ENCODE measurements around the gene NFATC1.

The NFATC1 gene

GRCh38 chr18:79395761-79396404 lies at the start of gene NFATC1:
Gene NFATC1 (plus strand): TSS chr18:79395930. CDS start chr18:79396225, 295 bp downstream.
- DNase-seq: peak; percentile 89

GRCh38 chr18:79345981-79346380 lies 49.7 kb upstream of the NFATC1 start:
- DNase-seq: no peak

GRCh38 chr18:79348066-79348465 lies 47.7 kb upstream of the NFATC1 start:
- DNase-seq: no peak

GRCh38 chr18:79352432-79352831 lies 43.3 kb upstream of the NFATC1 start:
- no peak for DNase-seq

GRCh38 chr18:79353267-79353666 lies 42.5 kb upstream of the NFATC1 start:
- no peak for DNase-seq

GRCh38 chr18:79354350-79354749 lies 41.4 kb upstream of the NFATC1 start:
- DNase-seq: no peak

GRCh38 chr18:79355433-79356335 lies 40.0 kb upstream of the NFATC1 start:
- no peak for DNase-seq

- no peak for DNase-seq
Observed at GRCh38 chr18:79356435-79356834, 39.3 kb upstream of the NFATC1 start.

GRCh38 chr18:79360933-79361332 lies 34.8 kb upstream of the NFATC1 start:
- DNase-seq: no peak

GRCh38 chr18:79361766-79362522 lies 33.8 kb upstream of the NFATC1 start:
- DNase-seq: no peak

- no peak for DNase-seq
Observed at GRCh38 chr18:79365701-79366100, 30.0 kb upstream of the NFATC1 start.

GRCh38 chr18:79366177-79367094 lies 29.3 kb upstream of the NFATC1 start:
- DNase-seq: no peak

GRCh38 chr18:79367480-79367879 lies 28.2 kb upstream of the NFATC1 start:
- no peak for DNase-seq

- no peak for DNase-seq
Observed at GRCh38 chr18:79367989-79368388, 27.7 kb upstream of the NFATC1 start.

GRCh38 chr18:79368681-79369080 lies 27.0 kb upstream of the NFATC1 start:
- DNase-seq: no peak

- no peak for DNase-seq
Observed at GRCh38 chr18:79371561-79372121, 24.1 kb upstream of the NFATC1 start.

- no peak for DNase-seq
Observed at GRCh38 chr18:79372461-79372860, 23.3 kb upstream of the NFATC1 start.

GRCh38 chr18:79372991-79373390 lies 22.7 kb upstream of the NFATC1 start:
- DNase-seq: no peak

GRCh38 chr18:79373736-79374135 lies 22.0 kb upstream of the NFATC1 start:
- DNase-seq: no peak

GRCh38 chr18:79374408-79375171 lies 21.1 kb upstream of the NFATC1 start:
- DNase-seq: no peak

All from stimulated activated CD8-positive, alpha-beta memory T cell treated with anti-CD3 and anti-CD28 coated beads, Interleukin-4, amount 100 ng/mL, for 48 hours (primary cell).